Lower leg skin (tissue), 4 donors: ENCODE measurements around the gene PARN. TPM values are rescaled to one million over a fixed set of nuclear protein-coding genes. Genes with fewer than 3 reads are reported as not detected.
A peak's percentile ranks its signal among the peaks of the same experiment; 100 is the strongest.

ENCODE experiments used
- DNase-seq, 2 donors: peaks; one replicate each; pipeline ENCODE4 v3.0.0-alpha.2; 2019; ENCODE audit warnings: low spot score in 2 of 2
- H3K4me3 ChIP-seq: fragments of 200-600 bp; sonication (generic); 2 replicates; pipeline ENCODE4 v1.5.1; 2017; ENCODE audit warnings: mild to moderate bottlenecking, low read depth; ENCODE audit not compliant: poor library complexity, severe bottlenecking
- POLR2A ChIP-seq, 2 donors: fragments of 450-650 bp; IDR thresholded peaks; one replicate each; pipeline ENCODE4 v1.6.1; 2016 to 2017; ENCODE audit warnings: antibody characterized with exemption in 2 of 2, mild to moderate bottlenecking in 1 of 2, moderate library complexity in 1 of 2
- WGBS, 2 donors: methylation state at CpG; one replicate each; pipeline ENCODE4 v1.1.5; 2018; 5-methylcytosine and 5-hydroxymethylcytosine counted together
- intact Hi-C: fragments of 100-400 bp; cut with DNase I; formaldehyde crosslinking; loops from one replicate; pipeline ENCODE4 v1.15.0; 2023; ENCODE audit warnings: low total_unique reads
- total RNA-seq, 4 donors: library from RNA; depleted of rRNA; stranded (reverse); fragments of >200 nt; gene quantifications; one replicate each; pipeline ENCODE4 v1.1.0, GENCODE V29; 2016
- TF ChIP-seq, protein P1 (sequence below), 3 donors: fragments of 450-650 bp; IDR thresholded peaks; one replicate each; pipeline ENCODE4 v1.5.1; 2016; ENCODE audit warnings: antibody characterized with exemption in 3 of 3, mild to moderate bottlenecking in 3 of 3, moderate library complexity in 2 of 3

Gene PARN
- total RNA-seq, 4 donors from 2014 or later: 23.4 to 28.7 (median 25.4) TPM

DNA sequence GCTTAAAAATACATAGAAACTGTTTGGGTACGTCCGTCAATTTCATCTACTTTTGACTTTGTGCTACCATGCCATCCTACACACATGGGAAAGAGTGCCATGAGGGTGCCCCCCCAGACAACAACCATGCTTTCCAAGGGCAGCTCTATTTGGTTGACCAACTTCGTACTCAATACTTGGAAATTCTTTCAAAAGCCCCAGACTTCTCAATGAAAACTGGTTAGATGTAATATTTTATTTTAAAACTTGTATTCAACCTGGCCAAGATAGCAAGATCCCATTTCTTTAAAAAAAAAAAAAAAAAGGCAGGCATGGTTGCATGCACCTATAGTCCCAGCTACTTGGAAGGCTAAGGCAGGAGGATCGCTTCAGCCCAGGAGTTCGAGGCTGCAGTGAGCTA lies 98.4 kb downstream of the PARN start:
- WGBS, 2 donors: 97 to 98% methylated on average over 5 of the region's 5 CpGs
- no peak for TF ChIP-seq POLR2A (IDR thresholded peaks at IDR 0.05)
- TF ChIP-seq, protein P1, sequence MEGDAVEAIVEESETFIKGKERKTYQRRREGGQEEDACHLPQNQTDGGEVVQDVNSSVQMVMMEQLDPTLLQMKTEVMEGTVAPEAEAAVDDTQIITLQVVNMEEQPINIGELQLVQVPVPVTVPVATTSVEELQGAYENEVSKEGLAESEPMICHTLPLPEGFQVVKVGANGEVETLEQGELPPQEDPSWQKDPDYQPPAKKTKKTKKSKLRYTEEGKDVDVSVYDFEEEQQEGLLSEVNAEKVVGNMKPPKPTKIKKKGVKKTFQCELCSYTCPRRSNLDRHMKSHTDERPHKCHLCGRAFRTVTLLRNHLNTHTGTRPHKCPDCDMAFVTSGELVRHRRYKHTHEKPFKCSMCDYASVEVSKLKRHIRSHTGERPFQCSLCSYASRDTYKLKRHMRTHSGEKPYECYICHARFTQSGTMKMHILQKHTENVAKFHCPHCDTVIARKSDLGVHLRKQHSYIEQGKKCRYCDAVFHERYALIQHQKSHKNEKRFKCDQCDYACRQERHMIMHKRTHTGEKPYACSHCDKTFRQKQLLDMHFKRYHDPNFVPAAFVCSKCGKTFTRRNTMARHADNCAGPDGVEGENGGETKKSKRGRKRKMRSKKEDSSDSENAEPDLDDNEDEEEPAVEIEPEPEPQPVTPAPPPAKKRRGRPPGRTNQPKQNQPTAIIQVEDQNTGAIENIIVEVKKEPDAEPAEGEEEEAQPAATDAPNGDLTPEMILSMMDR (IDR thresholded peaks at IDR 0.05): no peak
- DNase-seq: no peak
- intact Hi-C loops: no loop called here
- H3K4me3 ChIP-seq: no peak overlapping the region

DNA sequence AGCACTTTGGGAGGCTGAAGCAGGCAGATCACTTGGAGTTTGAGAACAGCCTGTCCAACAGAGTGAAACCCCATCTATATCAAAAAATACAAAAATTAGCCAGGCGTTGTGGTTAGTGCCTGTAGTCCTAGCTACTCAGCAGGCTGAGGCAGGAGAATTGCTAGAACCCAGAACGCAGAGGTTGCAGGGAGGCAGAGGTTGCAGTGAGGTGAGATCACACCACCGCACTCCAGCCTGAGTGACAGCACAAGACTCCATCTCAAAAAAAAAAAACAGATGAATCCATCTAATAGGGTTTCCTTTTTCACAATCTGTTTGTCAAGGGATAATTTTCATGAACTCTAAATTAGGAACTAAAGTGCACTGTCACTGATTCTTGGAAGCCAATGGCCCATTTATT lies 99.0 kb downstream of the PARN start:
- no peak for DNase-seq
- WGBS, 2 donors: 97 to 100% methylated on average over 3 of the region's 3 CpGs
- intact Hi-C loops: no loop called here
- TF ChIP-seq, protein P1 (IDR thresholded peaks at IDR 0.05): no peak
- TF ChIP-seq POLR2A (IDR thresholded peaks at IDR 0.05): no peak
- no peak overlapping the region for H3K4me3 ChIP-seq

DNA sequence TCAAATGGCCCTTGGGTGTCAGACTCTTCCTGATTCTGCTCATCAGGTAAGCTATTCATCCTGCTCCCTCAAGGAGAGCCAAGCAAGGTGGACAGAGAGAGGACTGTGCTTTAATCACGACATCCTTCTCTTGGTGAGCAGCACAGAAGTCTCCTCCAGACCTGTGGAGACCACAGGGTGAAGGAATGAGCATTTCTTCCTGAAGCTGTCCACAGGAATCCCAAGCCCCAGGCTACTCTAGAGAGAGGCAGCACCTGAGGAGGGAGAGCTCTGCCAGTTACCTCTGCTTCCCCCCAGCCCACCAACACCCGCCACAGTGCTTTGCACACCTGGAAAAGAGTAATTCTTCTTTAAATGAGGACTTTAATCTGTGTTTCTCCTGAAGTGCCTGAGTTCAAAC lies 100.0 kb downstream of the PARN start:
- 75 to 78% methylated on average over 2 of the region's 2 CpGs for WGBS, 2 donors
- intact Hi-C loops: no loop called here
- no peak for DNase-seq
- no peak overlapping the region for H3K4me3 ChIP-seq
- TF ChIP-seq POLR2A (IDR thresholded peaks at IDR 0.05): no peak
- TF ChIP-seq, protein P1 (IDR thresholded peaks at IDR 0.05): no peak

DNA sequence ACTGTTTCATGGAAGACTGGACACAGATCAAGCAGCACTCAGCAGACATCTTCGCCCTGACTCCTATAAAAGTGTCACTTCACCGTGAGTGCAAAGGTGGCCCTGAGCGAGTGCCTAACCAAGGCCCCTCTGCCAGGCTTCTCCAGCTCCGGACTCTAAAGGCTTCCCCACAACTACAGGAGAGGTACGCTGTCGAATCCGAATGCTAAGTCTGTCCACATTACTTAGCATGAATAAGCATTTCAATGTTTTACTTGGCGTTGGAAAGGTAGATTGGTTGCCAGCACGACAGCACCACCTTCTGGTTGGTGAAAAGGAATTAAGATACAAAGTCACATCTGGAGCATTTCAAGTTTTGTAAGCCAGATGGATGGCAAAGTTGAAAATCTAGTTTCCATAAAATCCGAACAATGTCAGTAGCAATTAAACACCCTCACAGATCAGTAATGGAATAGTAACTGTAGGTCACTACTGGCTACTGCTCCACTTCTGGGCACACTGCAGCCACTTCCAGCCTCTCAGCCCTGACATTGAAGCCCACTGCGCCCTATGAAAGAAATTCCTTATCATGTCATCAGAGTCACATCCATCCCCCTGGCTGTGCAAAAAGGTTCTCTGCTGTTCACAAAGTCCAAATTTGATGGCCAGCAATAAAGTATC lies 100.9 kb downstream of the PARN start:
- TF ChIP-seq POLR2A (IDR thresholded peaks at IDR 0.05): no peak
- TF ChIP-seq, protein P1 (IDR thresholded peaks at IDR 0.05): peak in 1 of 3 donors; percentile 82
- DNase-seq: peak; percentile 79 to 89
- no peak overlapping the region for H3K4me3 ChIP-seq
- WGBS, 2 donors: 17 to 19% methylated on average over 11 of the region's 11 CpGs
- intact Hi-C loops: loop anchor here (2.0 to 5.0 kb wide), 3 partner anchors 226 to 602 kb away; no protein-coding TSS in a partner anchor

DNA sequence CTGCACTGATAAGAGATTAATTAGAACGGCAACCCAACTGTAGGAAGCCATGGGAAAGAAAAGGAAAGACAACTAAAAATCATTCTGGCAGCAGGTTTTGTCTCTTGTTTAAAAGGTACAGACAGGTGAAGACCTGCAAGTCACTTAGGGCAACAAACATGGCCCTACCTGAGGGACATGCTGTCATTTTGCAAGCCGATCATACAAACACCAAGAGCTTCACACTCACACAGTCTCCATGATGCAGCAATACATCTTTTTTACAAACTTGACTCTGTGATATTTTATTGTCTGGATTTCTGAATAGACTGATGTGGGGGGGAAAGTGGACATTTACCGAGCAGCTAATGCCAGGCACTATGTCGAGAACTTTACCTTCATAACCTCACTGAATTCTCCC lies 101.8 kb downstream of the PARN start:
- no peak overlapping the region for H3K4me3 ChIP-seq
- intact Hi-C loops: loop anchor here (2.0 to 5.0 kb wide), 3 partner anchors 226 to 601 kb away; no protein-coding TSS in a partner anchor
- DNase-seq: no peak
- 66 to 67% methylated on average over 4 of the region's 4 CpGs for WGBS, 2 donors
- TF ChIP-seq, protein P1 (IDR thresholded peaks at IDR 0.05): no peak
- no peak for TF ChIP-seq POLR2A (IDR thresholded peaks at IDR 0.05)
